Measurements from ENCODE around the gene COPG1.

The COPG1 gene

GRCh38 chr3:129280183-129280582, 30.8 kb downstream of the COPG1 start:
- no peak for DNase-seq

GRCh38 chr3:129281726-129282125, 32.3 kb downstream of the COPG1 start:
- no peak for DNase-seq

GRCh38 chr3:129282727-129283327, 33.4 kb downstream of the COPG1 start:
- DNase-seq: no peak

DNA sequence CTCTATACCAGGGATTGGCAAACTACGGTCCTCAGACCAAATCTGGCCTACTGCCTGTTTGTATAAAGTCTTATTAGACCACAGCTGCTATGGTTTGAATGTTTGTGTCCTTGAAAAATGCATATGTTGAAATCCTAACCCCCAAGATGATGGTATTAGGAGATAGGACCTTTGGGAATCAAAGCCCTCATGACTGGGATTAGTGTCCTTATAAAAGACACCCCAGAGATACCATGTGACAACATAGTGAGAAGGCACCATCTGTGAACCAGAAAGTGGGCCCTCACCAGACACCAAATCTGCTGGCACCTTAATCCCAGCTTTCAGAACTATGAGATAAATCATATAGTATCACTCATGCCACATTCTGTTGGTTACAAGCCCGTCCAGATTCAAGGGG, 36.7 kb downstream of the COPG1 start:
- DNase-seq: no peak

DNA sequence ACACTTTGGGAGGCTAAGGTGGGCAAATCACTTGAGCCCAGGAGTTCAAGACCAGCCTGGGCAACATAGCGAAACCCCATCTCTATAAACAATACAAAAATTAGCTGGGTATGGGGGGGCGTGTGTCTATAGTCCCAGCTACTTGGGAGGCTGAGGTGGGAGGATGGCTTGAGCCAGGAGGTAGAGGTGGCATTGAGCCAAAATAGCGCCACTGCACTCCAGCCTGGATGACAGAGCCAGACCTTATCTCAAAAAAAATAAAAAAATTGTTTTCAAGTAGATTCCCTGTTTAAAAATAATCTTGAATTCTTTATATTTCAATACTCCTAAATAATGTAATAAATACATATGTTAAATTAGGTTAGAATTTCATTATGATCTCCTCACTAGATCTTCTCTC, 39.0 kb downstream of the COPG1 start:
- DNase-seq: no peak

DNA sequence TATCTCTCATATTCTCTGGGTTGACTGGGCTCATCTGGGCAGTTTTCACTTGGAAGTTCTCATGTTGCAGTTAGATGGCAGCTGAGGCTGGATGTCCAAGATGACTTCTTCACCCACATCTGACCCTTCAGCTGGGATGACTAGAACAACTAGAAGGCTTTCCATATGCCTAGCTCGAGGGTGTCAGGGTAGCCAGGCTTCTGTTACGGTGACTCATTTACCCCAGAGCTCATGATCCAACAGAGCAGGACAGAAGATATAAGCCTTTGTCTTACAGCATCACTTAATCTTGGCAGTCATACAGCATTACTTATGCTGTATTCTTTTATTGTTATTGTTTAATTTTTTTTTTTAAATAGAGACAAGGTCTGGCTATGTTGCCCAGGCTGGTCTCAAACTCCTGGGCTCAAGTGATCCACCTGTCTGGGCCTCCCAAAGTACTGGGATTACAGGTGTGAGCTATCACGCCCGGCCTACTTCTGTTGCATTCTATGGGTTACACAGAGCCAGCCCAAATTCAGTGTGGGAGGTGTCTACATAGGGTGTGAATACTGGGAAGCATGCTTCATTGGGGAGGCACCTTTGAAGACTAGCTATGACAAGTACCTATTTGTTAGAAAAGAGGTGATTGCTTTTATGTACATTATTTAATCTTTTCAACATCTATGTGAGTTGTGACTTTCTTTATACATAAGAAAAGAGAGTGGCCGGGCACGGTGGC, 40.0 kb downstream of the COPG1 start:
- DNase-seq: no peak

- no peak for DNase-seq
These were observed 42.0 kb downstream of the COPG1 start for GRCh38 chr3:129291236-129291886.

- DNase-seq: no peak
These were observed 45.9 kb downstream of the COPG1 start for GRCh38 chr3:129295286-129295685.

DNA sequence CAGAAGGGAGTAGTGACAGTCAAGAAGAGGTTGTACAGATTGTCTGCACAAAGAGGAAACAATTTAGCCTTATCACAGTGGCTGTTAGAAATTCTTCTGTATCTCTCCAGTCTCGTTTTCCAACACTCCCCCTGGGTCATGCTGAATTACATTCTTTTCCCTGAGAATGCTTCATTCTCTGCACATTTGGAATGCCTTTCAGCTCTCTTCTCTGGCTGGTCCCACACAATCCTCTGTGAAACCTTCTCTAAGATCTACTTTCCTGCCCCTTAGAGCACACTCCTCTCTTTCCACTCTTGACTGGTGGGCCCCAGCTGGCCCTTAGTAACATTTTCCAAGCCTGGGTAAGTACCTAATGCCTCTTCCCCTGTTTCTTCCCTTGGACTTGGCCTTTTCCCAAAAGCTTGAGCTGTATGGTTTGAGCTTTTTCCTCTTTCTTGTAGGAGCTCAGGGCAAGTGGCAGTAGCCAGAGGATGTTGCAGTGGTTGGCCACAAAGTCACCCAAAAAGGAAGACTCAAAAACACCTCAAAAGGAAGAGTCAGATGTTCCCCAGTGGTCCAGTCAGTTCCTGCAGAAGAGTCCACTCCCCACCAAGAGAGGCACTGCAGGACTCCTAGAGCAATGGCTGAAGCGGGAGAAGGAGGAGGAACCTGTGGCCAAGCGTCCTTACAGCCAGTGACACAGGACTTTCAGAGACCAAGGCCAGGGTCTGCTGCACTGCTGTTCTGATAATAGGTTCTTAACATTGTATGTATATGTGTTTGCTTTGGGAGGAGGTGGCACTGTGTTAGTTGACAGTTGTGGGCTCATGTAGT, 54.9 kb downstream of the COPG1 start:
- no peak for DNase-seq

- no peak for DNase-seq
These were observed 55.5 kb downstream of the COPG1 start for GRCh38 chr3:129304962-129305222.

- peak; percentile 98 for DNase-seq
These were observed 56.2 kb downstream of the COPG1 start for GRCh38 chr3:129305592-129306091.

GRCh38 chr3:129308636-129309035, 59.2 kb downstream of the COPG1 start:
- DNase-seq: no peak

DNA sequence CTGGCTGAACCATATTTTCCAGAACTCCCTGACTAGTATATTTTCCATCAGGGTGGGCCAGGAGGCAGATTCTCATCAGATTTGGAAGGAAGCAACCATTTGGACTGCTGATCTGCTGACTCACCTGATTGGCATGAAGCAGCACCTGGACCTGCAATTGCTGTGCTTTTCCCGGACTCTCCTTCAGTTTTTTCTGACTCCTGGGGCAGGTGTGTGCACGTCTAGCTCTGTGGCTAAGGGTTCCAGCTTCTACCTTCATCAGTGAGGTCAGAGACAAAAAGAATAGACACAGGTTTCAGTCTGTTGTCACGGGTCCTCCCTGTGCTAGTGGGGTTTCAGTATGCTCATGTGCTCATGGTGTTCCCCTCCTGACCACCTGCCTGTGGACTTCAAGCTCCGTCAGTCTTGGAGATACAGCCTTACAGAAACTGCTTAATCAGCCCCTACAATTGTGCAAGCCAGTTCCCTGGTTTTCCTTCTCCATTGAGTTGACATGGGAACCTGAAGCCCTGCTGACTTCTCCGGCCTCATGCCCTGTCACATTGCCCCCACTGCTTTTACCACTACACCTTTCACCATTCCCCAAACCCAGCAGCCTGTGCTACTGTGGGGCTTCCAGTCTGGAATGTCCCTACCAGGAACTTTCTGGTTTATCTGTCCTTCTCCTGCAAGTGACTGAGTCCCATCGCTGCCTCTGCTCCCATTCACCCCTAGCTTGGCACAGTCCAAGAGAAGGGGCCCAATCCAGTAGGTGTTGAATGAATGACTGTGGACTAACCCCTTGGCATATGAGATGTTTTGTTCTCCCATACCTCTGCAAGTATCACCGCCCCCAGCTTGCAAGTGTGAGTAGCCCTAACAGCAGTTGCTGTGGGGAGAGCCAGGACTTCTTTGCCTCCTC, 61.0 kb downstream of the COPG1 start:
- DNase-seq: no peak

DNA sequence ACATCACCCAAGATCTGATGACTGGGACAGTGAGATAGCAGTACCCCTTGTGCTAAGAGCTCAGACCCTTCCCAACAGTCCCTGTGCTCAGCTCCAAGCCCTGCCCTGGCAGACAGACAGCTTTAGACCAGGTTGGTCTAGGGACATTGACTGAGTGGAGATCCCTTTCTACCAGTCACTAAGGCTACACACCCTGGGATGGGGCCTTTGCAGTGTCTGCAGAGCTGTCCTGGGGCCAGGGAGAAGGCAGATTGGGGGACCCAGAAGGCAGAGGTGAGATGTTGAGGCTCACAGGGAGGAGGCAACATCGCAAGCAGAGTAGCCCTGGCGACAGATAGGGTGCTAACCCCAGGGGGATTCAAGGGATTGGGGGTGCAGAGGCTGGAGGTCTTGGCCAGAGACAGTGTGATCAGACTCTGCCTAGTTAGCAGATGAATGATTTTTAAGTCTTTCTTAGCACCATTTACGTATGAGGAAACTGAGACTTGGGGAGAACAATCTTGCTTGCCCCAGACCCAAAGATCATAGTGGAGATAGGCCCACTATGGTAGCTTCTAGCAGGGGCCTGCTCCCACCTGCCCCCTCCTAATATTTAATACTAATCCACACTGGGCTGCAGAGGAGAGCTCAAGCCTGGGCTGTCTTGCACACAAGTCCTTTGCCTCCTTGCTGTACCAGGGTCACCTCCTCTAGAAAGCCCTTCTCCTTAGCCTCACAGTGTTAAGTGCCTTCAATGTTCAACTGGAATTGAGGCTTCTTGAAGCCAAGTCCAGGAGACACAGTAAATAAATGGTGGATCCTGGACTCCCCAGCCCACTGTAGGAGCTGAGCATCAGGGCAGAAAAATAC, 61.9 kb downstream of the COPG1 start:
- no peak for DNase-seq

DNA sequence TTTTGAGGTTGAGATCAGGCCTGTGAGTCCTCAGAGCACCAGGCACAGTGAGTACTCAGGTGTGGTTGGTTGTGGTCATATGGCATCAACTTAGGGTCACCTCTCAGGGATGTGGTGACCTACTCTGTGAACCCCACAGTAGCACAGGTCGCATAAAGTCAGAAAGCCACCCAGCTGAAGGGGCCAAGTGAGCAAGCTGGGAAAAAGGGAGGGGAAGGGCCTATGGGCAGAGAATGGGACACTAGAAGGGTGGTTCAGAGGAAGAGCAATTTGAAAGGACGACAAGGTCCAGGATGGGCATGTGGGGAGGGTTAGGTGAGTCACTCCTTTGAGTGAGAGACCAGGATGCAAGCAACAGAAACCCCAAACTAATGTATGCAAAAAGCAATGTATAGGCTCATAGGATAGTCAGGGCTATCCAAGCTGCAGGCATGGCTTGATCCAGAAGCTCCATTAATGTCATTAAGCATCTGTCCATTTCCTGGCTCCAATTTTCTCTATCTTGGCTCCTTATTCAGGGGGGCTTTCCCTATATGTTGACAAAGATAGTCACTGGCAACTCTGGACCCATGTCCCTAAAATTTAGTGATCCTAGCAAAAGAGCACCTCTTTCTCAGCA, 62.7 kb downstream of the COPG1 start:
- DNase-seq: no peak

- DNase-seq: no peak
These were observed 63.4 kb downstream of the COPG1 start for GRCh38 chr3:129312671-129313414.

DNA sequence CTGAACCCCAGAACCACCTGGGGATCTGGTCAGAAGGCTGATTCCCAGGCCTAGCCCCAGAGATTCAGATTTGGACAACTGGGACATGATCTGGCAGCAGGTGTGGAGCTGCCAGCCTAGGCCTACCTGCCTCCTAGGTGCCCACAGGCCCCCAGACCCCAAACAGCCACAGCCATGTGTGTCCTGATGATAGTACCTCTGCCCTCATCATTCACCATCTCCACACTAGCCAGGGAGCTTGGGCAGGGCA, 63.9 kb downstream of the COPG1 start:
- no peak for DNase-seq

DNA sequence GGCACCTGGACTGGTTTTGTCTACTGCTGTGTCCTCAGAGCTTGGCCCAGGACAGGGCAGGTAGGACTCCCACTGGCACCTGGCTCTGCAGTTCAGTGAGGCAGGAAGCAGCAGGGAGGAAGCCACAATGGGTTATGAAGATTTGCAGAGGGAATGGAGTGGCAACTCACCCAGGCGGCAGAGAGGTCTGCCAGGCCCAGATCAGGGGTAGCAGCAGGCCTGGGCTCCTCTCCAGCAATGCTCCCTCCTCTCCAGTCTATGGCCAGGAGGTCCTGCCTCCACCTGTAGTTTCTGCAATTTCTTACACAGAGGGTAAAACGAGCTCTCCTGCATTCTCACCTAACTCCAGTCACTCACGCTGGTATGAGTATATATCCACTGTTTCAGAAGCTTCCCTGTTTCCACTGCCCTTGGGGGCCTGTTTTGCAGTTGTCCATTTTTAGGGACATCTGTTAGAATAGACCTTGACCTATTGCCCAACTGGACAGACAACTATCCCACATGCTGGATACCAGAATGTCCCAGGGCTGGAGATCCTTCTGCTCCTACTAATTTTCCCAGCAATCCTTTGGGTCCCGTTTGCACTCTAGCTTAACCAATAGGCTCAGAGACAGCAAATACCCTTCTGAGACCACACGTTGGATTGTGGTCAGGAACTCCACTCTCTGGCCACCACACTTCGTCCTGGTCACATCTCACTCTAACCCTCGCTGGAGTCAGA, 64.4 kb downstream of the COPG1 start:
- DNase-seq: no peak

GRCh38 chr3:129314386-129315222, 65.2 kb downstream of the COPG1 start:
- DNase-seq: peak; percentile 88
